Measurements from ENCODE around the gene PTPN12.

Gene PTPN12

DNA sequence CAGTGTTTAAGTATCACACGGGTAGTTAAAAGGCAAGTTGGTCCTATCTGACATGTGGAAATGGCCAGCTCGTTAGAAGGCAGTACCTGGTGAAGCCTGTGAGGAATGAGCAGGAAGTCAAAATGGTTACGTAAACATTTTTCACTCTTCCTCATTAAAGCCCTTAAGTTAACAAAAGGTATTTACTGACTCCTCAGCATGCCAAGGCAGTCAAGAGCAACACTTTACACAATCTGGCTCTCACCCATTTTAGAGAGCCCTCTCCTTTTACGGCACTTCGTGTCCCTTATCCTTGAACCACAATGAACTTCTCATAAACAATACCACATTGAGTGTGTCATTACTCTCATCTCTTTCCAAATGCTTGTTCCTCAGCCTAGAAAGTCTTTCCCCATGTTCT lies 148.1 kb downstream of the PTPN12 start:
- no peak overlapping the region for H3K4me3 ChIP-seq (ENCODE audit: low read depth, low read length)
- no peak for TF ChIP-seq CTCF (IDR thresholded peaks at IDR 0.05; ENCODE audit: borderline replicate concordance, insufficient read depth, low read depth, low read length)

DNA sequence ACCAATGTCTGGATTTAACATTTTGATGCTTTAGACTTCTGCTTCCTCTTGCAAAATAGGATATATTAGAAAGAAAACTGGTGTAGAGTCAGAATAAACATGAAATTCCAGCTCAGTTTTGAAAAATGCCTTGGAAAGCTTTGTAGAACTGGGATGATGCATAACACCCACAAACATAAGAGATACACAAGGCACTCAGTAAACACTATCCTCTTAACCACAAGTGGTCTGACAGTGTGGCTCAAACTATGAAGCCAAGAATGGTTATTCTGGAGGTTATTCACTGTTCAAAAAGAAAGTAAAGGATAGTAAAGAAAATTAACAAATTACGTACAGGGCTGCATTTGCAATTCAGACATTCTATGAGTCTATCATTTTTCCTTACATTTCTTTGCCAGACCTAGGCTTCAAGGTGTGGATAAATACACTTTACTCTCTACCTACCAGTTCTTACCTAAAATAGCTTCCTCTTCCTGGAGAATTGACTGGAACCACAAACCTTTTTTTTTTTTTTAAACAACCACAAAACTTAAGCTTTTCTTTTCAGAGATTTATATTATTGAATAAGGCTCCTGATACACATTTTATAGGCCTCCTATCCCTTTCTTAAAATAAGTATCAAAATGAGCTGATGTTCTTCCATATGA lies 150.1 kb downstream of the PTPN12 start:
- no peak for TF ChIP-seq CTCF (IDR thresholded peaks at IDR 0.05; ENCODE audit: borderline replicate concordance, insufficient read depth, low read depth, low read length)
- no peak overlapping the region for H3K4me3 ChIP-seq (ENCODE audit: low read depth, low read length)

DNA sequence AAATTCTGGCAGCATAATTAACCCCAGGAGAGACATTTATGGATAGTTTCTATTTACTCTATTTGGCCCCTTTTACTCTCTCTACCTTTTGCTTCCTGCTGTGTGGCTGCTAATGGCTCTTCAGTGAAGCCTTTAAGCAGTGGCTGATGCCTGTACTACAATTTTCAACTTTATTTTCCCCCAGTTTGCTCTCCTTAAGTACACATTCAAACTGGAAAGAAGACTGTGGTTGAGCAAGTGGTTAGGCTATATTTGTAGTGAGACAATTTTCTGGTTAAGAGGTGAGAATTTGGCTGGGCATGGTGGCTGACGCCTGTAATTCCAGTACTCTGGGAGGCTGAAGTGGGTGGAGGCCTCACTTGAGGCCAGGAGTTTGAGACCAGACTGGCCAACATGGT lies 150.7 kb downstream of the PTPN12 start:
- no peak overlapping the region for H3K4me3 ChIP-seq (ENCODE audit: low read depth, low read length)
- no peak for TF ChIP-seq CTCF (IDR thresholded peaks at IDR 0.05; ENCODE audit: borderline replicate concordance, insufficient read depth, low read depth, low read length)
